ENCODE measurements around the gene RARA.

DNA sequence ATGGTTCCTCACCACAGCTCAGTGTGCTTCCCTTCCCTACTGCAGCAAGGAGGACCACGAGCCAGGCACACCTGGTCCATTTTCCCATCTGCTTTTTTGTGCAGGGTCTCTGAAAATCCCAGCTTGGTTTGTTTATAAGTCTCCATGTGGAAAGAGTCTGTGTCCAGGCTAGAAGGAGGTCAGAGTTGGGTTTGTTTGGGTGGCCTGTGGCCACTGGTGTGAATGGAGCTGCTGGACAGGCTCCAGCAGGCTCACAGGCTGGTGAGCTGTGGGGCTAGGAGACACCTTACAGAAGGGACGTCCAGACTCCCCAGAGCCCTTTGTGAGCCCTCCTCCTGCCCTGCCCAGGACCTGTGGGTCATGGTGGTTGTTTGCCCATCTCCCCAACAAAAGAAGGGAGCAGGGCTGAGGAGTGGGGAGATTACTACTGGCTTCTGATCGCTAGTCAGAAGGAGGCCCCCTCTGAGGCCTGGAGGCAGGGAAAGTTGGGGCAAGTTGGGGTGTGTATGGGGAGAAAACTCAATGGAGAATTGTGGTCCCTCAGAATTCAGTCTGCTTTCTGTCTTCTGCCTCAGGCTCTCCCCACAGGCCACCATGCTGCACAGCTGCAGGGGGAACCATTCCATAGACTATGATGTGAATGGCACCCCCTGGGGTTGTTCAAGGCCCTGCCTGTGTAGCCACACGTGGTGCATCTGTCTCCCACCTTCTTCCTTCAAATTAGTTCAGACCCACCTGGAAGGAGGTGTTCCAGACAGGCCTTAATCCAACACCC, 4.1 kb downstream of the RARA start:
- TF ChIP-seq, protein P1, sequence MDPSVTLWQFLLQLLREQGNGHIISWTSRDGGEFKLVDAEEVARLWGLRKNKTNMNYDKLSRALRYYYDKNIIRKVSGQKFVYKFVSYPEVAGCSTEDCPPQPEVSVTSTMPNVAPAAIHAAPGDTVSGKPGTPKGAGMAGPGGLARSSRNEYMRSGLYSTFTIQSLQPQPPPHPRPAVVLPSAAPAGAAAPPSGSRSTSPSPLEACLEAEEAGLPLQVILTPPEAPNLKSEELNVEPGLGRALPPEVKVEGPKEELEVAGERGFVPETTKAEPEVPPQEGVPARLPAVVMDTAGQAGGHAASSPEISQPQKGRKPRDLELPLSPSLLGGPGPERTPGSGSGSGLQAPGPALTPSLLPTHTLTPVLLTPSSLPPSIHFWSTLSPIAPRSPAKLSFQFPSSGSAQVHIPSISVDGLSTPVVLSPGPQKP (IDR thresholded peaks at IDR 0.05; ENCODE audit: borderline replicate concordance, low read depth, low read length): no peak
- TF ChIP-seq CTCF (conservative IDR thresholded peaks at IDR 0.05; ENCODE audit: low read depth, low read length) (no peak), POLR2A (IDR thresholded peaks at IDR 0.05; ENCODE audit: low read depth, low read length) (no peak), RCOR1 (IDR thresholded peaks at IDR 0.05; ENCODE audit: insufficient replicate concordance, low read length) (no peak), RAD21 (IDR thresholded peaks at IDR 0.05; ENCODE audit: low read length) (no peak), CEBPB (IDR thresholded peaks at IDR 0.05; ENCODE audit: low read depth, low read length) (no peak), BHLHE40 (IDR thresholded peaks at IDR 0.05; ENCODE audit: low read depth, low read length) (no peak), MXI1 (IDR thresholded peaks at IDR 0.05; ENCODE audit: borderline replicate concordance, low read depth, low read length) (no peak), MAFK (IDR thresholded peaks at IDR 0.05; ENCODE audit: low read depth, low read length) (no peak), CHD1 (IDR thresholded peaks at IDR 0.05; ENCODE audit: low read depth, low read length) (no peak), MAZ (IDR thresholded peaks at IDR 0.05; ENCODE audit: borderline replicate concordance, low read depth, low read length) (no peak)
- TF ChIP-seq, protein P2, sequence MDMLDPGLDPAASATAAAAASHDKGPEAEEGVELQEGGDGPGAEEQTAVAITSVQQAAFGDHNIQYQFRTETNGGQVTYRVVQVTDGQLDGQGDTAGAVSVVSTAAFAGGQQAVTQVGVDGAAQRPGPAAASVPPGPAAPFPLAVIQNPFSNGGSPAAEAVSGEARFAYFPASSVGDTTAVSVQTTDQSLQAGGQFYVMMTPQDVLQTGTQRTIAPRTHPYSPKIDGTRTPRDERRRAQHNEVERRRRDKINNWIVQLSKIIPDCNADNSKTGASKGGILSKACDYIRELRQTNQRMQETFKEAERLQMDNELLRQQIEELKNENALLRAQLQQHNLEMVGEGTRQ (IDR thresholded peaks at IDR 0.05; ENCODE audit: low read depth, low read length): no peak

Measured in IMR-90 (cell line).